NB4 (cell line): ENCODE measurements around the gene CCDC60.

Experiments
- DNase-seq: peaks from one replicate; pipeline ENCODE4 v3.0.0; 2010; ENCODE audit warnings: low read depth
- H3K4me3 ChIP-seq: one replicate; pipeline ENCODE4 v1.5.1; 2011; ENCODE audit warnings: mild to moderate bottlenecking, low read depth, low read length, moderate library complexity
- MYC ChIP-seq: IDR thresholded peaks from 2 replicates; pipeline ENCODE4 v1.6.1; 2011; ENCODE audit warnings: low read depth, low read length
- POLR2A ChIP-seq: IDR thresholded peaks from 2 replicates; pipeline ENCODE4 v1.6.1; 2011; ENCODE audit warnings: mild to moderate bottlenecking; ENCODE audit not compliant: insufficient read length; ENCODE audit errors: extremely low read depth
- TF ChIP-seq, protein P1 (sequence below): IDR thresholded peaks from one replicate; pipeline ENCODE4 v1.5.1; 2012; ENCODE audit warnings: low read depth, low read length
- TF ChIP-seq, protein P2 (sequence below): IDR thresholded peaks from 2 replicates; pipeline ENCODE4 v1.6.1; 2011; ENCODE audit warnings: low read depth, low read length

Gene CCDC60

GRCh38 chr12:119450771-119451170, 116.2 kb downstream of the CCDC60 start:
- no peak for TF ChIP-seq MYC
- TF ChIP-seq, protein P1, sequence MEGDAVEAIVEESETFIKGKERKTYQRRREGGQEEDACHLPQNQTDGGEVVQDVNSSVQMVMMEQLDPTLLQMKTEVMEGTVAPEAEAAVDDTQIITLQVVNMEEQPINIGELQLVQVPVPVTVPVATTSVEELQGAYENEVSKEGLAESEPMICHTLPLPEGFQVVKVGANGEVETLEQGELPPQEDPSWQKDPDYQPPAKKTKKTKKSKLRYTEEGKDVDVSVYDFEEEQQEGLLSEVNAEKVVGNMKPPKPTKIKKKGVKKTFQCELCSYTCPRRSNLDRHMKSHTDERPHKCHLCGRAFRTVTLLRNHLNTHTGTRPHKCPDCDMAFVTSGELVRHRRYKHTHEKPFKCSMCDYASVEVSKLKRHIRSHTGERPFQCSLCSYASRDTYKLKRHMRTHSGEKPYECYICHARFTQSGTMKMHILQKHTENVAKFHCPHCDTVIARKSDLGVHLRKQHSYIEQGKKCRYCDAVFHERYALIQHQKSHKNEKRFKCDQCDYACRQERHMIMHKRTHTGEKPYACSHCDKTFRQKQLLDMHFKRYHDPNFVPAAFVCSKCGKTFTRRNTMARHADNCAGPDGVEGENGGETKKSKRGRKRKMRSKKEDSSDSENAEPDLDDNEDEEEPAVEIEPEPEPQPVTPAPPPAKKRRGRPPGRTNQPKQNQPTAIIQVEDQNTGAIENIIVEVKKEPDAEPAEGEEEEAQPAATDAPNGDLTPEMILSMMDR = no peak
- no peak for TF ChIP-seq POLR2A
- TF ChIP-seq, protein P2, sequence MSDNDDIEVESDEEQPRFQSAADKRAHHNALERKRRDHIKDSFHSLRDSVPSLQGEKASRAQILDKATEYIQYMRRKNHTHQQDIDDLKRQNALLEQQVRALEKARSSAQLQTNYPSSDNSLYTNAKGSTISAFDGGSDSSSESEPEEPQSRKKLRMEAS = no peak
- no peak overlapping the region for H3K4me3 ChIP-seq
- DNase-seq = no peak

- no peak for DNase-seq
- H3K4me3 ChIP-seq = no peak overlapping the region
- TF ChIP-seq, protein P2 = no peak
- TF ChIP-seq POLR2A (no peak), MYC (no peak)
- TF ChIP-seq, protein P1 = no peak
These were observed 122.3 kb downstream of the CCDC60 start for GRCh38 chr12:119456824-119457223.

DNA sequence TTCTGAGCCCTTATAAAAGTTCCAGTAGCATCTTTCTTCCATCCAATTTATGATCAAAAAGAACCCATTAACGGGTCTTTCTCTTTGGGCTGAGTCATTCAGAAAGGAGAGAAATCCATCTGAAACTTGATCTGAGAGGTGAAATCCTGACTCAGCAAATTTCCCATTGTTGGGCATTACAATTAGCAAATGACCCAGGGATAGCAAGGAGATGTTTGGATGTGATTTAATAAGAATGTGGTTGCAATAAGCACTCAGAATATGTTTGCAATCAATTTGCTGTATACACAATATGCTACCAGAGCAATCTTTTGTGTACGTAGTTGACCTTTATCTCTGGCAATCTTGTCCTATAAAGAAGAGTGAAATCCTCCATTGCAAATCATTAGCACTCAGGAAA, 122.7 kb downstream of the CCDC60 start:
- no peak overlapping the region for H3K4me3 ChIP-seq
- TF ChIP-seq, protein P2 = no peak
- no peak for TF ChIP-seq MYC
- TF ChIP-seq POLR2A = no peak
- TF ChIP-seq, protein P1 = no peak
- DNase-seq = no peak

DNA sequence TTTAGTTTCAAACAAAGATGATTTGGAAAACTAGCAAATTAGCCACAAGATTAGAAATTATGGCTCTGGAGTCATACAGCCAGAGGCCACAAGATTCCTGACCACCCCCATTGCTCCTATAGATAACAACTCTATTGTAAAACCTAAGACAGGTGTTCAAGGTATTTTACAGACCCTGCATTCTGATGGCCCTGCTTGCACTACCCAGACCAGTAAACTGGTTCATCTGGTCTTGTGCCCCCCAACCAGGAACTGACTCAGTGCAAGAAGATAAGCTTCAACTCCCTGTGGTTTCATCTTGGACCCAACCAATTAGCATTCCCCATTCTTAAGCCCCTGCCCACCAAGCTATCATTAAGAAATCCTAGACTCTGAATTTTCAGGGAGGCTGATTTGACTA, 125.0 kb downstream of the CCDC60 start:
- H3K4me3 ChIP-seq = no peak overlapping the region
- DNase-seq = no peak
- TF ChIP-seq, protein P1 = no peak
- no peak for TF ChIP-seq MYC
- TF ChIP-seq, protein P2 = no peak
- TF ChIP-seq POLR2A = no peak

- H3K4me3 ChIP-seq = no peak overlapping the region
- DNase-seq = no peak
- TF ChIP-seq POLR2A (no peak), MYC (no peak)
- TF ChIP-seq, protein P2 = no peak
- TF ChIP-seq, protein P1 = no peak
These were observed 126.3 kb downstream of the CCDC60 start for GRCh38 chr12:119460876-119461275.
